Stimulated activated CD4-positive, alpha-beta T cell treated with anti-CD3 and anti-CD28 coated beads, Interleukin-12 subunit alpha, Interleukin-12 subunit beta, amount 100 ng/mL, for 48 hours (primary cell): ENCODE data around the gene PTK7.

Experiments
- DNase-seq, 3 donors: peaks; one replicate each; pipeline ENCODE4 v3.0.0-alpha.2; 2020; ENCODE audit warnings: low read depth in 2 of 3, low spot score in 1 of 3

Gene PTK7

GRCh38 chr6:43082806-43083655 lies 6.9 kb downstream of the PTK7 start:
- no peak for DNase-seq

GRCh38 chr6:43086022-43086658 lies 10.0 kb downstream of the PTK7 start:
- peak in 2 of 3 donors; percentile 17 to 18 for DNase-seq

DNA sequence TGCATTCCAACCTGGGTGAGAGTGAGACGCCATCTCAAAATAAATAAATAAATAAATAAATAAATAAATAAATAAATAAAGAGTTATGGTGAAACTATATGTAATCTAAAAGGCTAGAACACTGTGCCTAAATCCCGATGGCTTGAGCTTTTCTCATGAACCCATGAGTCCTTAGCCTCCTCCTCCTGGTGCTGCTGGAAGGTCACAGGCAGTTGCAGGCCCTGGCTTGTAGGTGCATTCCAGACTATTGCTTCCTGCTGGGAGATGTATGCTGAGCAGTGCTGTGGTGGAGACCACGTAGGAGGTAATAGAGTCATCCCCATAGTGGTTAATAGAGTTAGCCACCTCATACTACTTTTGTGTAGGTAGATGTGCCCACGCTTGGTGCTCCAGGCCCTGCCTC lies 12.5 kb downstream of the PTK7 start:
- DNase-seq, result no peak

DNA sequence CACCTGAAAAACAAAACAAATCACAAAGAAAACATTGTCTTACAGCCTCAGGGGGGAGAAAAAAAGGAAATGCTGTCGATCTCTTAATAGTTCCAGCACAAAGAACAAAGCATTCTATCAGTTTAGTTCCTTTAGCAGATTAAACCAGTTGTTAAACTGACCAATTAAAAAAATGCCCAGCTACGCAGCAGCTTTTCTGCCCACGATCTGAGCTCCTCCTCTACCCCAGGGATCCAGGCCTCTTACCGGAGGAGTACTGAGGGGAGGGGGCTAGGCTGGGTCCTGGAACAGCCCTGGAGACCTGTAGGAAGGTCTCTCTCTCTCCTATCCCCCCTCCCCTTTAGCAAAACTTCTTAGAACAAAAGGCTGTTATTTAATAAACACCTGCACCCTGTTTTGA lies 13.4 kb downstream of the PTK7 start:
- DNase-seq, result no peak

DNA sequence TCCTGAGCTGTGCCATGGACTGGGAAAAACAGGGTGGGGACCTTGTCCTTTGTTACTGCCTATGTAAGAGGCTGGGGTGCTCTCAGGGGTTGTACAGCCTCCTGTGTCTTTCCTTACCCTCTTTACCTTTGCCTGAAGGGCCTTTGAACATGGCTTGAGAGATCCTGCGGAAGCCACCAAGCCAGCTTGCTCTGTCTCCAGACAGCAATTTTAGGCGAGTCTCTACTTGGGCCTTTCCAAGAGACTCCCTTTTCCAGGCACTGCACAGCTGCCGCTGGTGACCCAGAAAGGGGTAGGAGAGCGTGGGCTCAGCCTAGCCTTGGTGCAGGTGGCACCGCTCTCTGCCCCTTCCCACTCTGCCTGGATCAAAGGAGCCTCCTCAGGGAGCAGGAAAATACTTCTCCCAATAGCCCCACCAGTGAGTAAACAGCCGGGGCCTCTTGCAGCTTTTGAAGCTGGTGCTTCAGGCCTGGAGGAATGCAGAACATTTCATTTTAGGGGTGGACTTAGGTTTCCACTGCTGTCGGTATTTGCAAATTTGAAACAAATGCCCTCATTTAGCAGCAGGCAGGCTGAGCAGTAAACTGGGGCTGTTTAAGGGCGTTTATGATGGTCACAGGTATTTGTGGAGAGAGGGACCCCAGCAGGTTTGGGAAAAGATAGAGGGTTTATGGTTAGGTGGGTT lies 13.9 kb downstream of the PTK7 start:
- DNase-seq, result no peak

DNA sequence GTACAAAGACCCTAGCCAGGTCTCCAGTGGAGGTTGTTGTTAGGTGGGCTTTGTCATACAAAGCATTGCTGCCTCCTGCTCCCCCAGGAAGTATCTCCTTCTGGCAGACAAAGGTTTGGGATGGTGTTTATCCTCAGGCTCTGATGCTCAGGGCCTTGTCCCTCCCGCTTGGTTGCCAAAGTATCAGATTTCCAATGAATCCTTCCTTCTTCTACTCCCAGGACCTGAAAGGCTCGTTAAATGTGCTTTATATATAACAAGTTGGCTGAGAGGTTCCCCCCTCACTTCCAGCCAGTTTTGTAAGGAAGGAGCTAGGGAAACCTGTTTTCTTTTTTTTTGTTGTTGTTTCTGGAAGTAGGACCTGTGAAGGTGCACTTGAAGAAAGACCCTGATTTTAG lies 14.4 kb downstream of the PTK7 start:
- DNase-seq, result no peak

DNA sequence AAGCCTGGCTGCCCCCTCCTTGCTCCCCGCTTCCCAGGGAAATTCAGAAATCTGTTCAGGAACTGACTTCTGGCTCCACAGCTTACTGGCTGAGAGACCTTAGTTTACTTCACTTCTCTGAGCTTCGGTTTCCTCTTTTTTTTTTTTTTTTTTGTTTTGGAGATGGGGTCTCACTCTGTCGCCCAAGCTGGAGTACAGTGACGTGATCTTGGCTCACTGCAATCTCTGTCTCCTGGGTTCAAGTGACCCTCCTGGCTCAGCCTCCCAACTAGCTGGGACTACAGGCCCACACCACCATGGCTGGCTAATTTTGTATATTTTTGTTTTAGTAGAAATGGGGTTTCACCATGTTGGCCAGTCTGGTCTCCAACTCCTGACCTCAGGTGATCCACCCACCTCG lies 14.9 kb downstream of the PTK7 start:
- DNase-seq, result no peak

DNA sequence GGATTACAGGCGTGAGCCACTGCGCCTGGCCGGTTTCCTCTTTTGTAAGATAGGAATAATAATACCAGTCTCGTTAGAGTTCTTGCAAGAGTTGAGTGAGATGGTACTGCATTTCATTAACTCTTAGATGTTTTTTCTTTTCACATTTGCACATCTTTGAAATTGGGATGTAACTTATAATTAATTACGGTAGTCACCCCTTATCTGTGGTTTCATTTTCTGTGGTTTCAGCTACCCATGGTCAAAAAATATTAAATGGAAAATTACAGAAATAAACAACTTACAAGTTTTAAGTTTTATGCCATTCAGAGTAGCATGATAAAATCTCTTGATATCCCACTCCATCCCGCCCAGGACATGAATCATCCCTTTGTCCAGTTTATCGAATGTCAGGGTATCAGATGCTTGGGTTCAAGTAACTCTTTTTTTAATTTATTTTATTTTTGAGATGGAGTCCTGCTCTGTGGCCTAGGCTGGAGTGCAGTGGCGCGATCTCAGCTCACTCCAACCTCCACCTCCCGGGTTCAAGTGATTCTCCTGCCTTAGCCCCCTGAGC lies 15.4 kb downstream of the PTK7 start:
- no peak for DNase-seq

DNA sequence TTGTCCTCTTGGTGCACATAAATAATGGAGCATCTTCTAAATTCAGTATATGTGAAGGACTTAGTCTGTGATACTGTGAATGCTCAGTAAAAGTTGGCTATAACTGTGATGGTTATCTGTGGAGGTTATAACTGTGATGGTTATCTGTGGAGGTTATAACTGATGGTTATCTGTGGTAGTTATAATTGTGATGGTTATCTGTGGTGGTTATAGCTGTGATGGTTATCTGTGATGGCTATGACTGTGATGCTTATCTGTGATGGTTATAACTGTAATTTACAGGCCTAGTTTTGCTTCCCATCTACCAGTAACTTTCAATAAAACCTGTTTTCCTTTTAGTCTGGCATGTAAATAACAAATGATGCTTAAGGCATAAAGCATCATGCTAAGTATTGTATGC lies 16.5 kb downstream of the PTK7 start:
- no peak for DNase-seq

DNA sequence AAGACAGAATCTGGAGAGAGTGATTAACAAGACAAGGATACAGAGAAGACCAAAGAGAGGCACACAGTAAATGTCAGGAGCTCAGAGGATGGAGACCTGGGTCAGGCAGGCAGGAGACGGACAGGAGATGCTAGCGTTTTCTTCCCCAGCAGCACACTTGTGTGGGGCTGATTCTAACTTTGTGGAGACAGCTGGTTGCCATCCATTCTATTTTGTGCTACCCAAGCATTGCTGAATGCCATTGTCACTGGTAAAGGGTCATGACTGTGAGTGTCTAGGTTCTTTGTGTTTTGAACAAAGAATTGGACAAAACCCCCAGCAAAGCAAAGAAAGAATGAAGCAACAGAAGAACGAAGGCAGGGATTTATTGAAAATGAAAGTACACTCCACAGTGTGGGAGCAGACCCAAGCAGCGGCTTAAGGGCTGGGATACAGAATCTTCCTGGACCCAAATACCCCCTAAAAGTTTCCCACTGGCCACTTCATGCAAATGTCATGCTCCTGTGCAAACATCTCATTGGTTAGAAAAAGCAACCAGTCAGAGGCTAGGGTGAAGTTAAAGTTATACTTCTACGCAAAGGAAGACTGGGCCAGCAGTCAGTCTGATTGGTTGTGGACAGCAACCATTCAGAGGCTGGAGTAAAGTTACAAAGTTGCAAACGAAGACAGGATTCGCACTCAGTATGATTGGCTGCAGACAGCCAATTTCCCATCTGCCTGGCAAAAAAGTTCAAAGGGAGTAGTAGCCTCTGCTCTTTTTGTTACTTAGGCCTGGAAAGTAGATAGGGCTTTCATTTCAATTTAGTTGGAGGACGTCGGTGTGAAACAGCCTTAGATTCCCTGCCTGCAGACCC lies 17.5 kb downstream of the PTK7 start:
- DNase-seq, result no peak

DNA sequence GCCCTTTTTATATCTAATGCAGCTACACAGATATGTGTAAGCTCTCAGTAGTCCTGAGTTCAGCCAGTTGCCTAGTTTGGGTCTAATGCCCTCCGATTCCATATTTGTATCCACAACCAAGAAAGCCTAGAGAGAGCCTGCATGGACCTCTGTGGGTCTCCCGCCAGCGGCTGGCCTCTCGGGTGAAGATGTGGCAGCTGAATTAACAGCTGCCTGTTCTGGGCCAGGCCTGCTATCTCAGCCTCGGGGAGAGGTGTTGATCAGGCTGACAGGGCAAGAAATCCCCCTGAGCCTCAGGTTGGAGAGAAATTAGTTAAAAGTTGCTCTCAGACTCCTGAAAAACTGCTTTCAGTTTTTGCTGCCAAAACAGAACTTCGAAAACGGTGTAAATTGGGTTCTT lies 19.8 kb downstream of the PTK7 start:
- no peak for DNase-seq

DNA sequence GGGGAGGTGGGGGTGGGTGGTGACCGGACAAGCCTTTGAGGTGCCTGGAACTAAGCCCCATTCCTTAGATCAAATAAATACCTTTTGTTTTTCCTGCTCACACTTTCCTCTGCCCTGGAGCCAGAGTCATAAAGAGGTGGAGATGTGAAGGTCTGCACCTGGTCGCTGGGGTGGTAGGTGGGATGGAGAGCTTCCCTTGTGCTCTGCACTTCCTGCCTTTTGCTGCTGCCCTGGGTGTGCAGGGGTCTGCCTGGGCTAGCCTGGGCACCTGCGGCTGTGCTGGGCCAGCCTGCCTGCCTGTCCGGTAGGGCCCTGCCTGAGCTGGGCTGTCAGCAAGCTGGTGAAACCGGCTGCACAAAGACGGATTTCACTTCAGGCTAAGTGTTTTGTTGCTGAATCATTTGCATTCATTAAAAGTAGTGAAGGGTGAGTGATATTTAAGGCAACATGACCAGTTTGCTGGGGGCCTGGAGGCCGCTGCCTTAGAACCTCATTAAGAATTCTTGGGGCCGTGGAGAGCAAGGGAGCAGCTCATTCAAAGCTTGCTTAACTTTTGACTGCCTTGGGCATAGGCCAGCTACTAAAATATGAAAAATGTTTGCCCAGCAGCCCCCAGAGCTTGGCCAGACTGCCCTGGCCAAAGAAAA lies 20.5 kb downstream of the PTK7 start:
- no peak for DNase-seq

DNA sequence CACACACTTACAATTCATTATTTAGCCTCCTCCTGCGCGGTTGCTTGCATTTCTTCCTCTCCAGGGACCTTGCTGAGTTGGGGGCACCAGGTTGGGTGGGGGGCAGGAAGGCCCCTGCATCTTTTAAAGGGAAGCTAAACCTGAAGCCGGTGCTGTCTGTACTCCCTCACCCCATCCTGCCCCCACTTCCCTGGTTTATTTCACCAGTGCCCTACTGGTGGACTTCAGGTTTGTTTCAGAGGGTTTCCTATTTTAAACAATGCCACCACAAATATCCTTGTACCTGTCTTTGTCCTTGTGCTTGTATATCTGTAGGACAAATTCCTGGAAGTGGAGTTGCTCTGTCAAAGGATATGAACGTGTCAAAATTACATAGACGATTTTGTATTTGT lies 21.0 kb downstream of the PTK7 start:
- no peak for DNase-seq

GRCh38 chr6:43097502-43097901 lies 21.4 kb downstream of the PTK7 start:
- DNase-seq, result no peak

- DNase-seq, result no peak
Observed at GRCh38 chr6:43101497-43101896, 25.4 kb downstream of the PTK7 start.

GRCh38 chr6:43103253-43103876 lies 27.3 kb downstream of the PTK7 start:
- DNase-seq, result no peak

DNA sequence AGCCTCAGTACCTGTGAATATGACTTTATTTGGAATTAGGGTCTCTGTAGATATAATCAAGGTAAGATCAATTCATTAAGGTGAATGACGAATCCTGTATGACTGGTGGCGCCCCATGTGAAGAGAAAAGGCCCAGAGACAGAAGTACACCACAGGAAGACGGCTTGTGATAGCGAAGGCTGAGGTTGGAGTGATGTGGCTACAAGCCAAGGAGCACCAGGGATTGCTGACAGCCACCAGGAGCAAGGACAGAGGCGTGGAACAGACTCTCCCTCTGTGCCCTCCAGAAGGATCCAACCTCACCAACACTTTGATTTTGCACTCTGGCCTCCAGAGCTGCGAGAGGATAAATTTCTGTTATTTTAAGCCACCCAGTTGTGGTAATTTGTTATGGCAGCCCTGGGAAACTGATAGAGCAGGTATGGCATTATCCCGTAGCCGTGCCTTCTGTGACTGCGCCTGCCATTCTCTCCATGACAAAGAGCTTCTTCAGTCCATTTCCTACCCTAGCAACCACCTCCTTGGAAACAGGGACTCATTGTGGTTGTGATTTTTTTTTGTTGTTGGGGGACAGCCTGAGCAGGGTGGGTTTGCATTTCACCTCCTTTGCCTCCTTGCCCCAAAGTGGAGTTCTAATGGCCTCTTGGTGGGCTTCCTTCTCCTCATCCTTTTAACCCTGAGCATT lies 29.6 kb downstream of the PTK7 start:
- no peak for DNase-seq

- no peak for DNase-seq
Observed at GRCh38 chr6:43107344-43108062, 31.4 kb downstream of the PTK7 start.
